HG02678 (cell line): ENCODE results near the gene TDRD1.

ENCODE experiments used
- ATAC-seq: cut with Tn5 transposase; IDR thresholded peaks from one replicate; pipeline ENCODE4 v1.9.1; 2021; ENCODE audit warnings: mild to moderate bottlenecking, moderate library complexity; ENCODE audit not compliant: unreplicated experiment

The TDRD1 gene

GRCh38 chr10:114228156-114228555 is 49.0 kb downstream of the TDRD1 start:
- no peak for ATAC-seq

GRCh38 chr10:114232561-114233176 is 53.5 kb downstream of the TDRD1 start:
- ATAC-seq: no peak

GRCh38 chr10:114233482-114233881 is 54.3 kb downstream of the TDRD1 start:
- ATAC-seq: no peak

GRCh38 chr10:114234132-114234531 is 55.0 kb downstream of the TDRD1 start:
- no peak for ATAC-seq

- ATAC-seq: peak; percentile 54
Measured at GRCh38 chr10:114239117-114239993, 60.2 kb downstream of the TDRD1 start, which contains the start of gene VWA2. VWA2 (plus strand) TSS chr10:114239254; CDS start chr10:114248714, 9,460 bp downstream.

GRCh38 chr10:114239994-114240345 is 60.8 kb downstream of the TDRD1 start:
- ATAC-seq: no peak

GRCh38 chr10:114242235-114242634 is 63.1 kb downstream of the TDRD1 start:
- no peak for ATAC-seq

GRCh38 chr10:114243661-114244060 is 64.5 kb downstream of the TDRD1 start:
- ATAC-seq: no peak

GRCh38 chr10:114244126-114244525 is 65.0 kb downstream of the TDRD1 start:
- ATAC-seq: no peak

- ATAC-seq: no peak
Measured at GRCh38 chr10:114245121-114245791, 66.1 kb downstream of the TDRD1 start.

- ATAC-seq: no peak
Measured at GRCh38 chr10:114246679-114247305, 67.6 kb downstream of the TDRD1 start.

- ATAC-seq: no peak
Measured at GRCh38 chr10:114250236-114250635, 71.1 kb downstream of the TDRD1 start.

GRCh38 chr10:114250716-114251115 is 71.6 kb downstream of the TDRD1 start:
- no peak for ATAC-seq

- no peak for ATAC-seq
Measured at GRCh38 chr10:114252092-114252491, 72.9 kb downstream of the TDRD1 start.

GRCh38 chr10:114252883-114253282 is 73.7 kb downstream of the TDRD1 start:
- no peak for ATAC-seq

- no peak for ATAC-seq
Measured at GRCh38 chr10:114255227-114255626, 76.1 kb downstream of the TDRD1 start.

GRCh38 chr10:114256008-114256765 is 77.0 kb downstream of the TDRD1 start:
- ATAC-seq: no peak

- ATAC-seq: no peak
Measured at GRCh38 chr10:114256822-114257221, 77.7 kb downstream of the TDRD1 start.

- ATAC-seq: no peak
Measured at GRCh38 chr10:114257498-114257897, 78.3 kb downstream of the TDRD1 start.

GRCh38 chr10:114258274-114258840 is 79.2 kb downstream of the TDRD1 start:
- ATAC-seq: no peak
